Tibial nerve (tissue), 3 donors: ENCODE results near the gene CDC42EP5.
"Not testable (repeated sequence)": the region's sequence is repeated elsewhere in the genome, so short reads cannot be mapped to it uniquely, and the experiment has no call there.

Experiments used
- CTCF ChIP-seq, 5 experiments: fragments of 200-600 bp in 3 of 5; fragments of 450-650 bp in 2 of 5; sonication (generic) in 3 of 5; IDR thresholded peaks; one replicate each; pipeline ENCODE4 v1.5.1; 2016 to 2019; ENCODE audit warnings: antibody characterized with exemption in 5 of 5, mild to moderate bottlenecking in 3 of 5, moderate library complexity in 2 of 5
- POLR2A ChIP-seq, 2 donors: fragments of 450-650 bp; IDR thresholded peaks; one replicate each; pipeline ENCODE4 v1.6.1; 2017; ENCODE audit warnings: antibody characterized with exemption in 2 of 2, mild to moderate bottlenecking in 2 of 2, moderate library complexity in 2 of 2

DNA sequence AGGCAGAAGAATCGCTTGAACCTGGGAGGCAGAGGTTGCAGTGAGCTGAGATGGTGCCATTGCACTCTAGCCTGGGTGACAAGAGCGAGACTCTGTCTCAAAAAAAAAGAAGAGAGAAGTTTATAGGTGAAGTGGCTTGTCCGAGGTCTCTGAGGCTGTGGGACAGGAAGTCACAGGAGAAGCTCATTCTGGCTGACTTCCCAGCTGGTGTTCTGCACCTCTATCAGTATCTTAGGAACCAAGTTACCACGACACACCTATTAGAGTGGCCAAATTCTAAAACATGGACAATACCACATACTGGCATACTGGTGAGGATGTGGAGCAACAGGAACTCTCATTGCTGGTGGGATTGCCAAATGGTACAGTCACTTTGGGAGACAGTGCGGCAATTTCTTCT, 22.2 kb upstream of the CDC42EP5 start:
- TF ChIP-seq CTCF, POLR2A (IDR thresholded peaks at IDR 0.05): not testable (repeated sequence)
